Uterus (tissue), 2 donors: Measurements from ENCODE around the gene DCLK2.

Experiments used
- POLR2A ChIP-seq, 2 donors: fragments of 450-650 bp; IDR thresholded peaks; one replicate each; pipeline ENCODE4 v1.6.1; 2016; ENCODE audit warnings: antibody characterized with exemption in 2 of 2, mild to moderate bottlenecking in 1 of 2, moderate library complexity in 1 of 2
- TF ChIP-seq, protein P1 (sequence below), 4 experiments: fragments of 200-600 bp in 2 of 4; fragments of 450-650 bp in 2 of 4; sonication (generic) in 2 of 4; IDR thresholded peaks; one replicate each; pipeline ENCODE4 v1.5.1; 2016 to 2019; ENCODE audit warnings: antibody characterized with exemption in 4 of 4, mild to moderate bottlenecking in 2 of 4, moderate library complexity in 1 of 4

DNA sequence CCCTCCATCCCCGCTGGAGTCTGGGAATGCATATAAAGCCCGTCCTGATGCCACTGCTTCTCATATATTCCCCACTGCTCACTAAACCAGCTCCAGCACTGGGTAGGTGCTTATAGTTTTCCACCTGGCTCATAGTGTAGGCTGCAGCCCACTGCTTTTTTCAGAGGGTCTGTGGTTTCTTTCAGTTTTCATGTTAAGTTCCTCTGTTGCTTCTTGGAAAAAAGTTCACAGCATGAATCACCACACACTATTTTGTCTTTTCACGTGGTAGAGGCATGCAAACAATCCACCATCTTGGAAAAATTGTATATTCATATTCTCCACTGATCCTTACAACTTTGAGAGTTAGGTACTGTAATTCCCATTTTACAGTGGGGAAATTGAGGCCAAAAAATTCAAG lies 39.4 kb downstream of the DCLK2 start:
- TF ChIP-seq POLR2A (IDR thresholded peaks at IDR 0.05): no peak
- TF ChIP-seq, protein P1, sequence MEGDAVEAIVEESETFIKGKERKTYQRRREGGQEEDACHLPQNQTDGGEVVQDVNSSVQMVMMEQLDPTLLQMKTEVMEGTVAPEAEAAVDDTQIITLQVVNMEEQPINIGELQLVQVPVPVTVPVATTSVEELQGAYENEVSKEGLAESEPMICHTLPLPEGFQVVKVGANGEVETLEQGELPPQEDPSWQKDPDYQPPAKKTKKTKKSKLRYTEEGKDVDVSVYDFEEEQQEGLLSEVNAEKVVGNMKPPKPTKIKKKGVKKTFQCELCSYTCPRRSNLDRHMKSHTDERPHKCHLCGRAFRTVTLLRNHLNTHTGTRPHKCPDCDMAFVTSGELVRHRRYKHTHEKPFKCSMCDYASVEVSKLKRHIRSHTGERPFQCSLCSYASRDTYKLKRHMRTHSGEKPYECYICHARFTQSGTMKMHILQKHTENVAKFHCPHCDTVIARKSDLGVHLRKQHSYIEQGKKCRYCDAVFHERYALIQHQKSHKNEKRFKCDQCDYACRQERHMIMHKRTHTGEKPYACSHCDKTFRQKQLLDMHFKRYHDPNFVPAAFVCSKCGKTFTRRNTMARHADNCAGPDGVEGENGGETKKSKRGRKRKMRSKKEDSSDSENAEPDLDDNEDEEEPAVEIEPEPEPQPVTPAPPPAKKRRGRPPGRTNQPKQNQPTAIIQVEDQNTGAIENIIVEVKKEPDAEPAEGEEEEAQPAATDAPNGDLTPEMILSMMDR (IDR thresholded peaks at IDR 0.05): no peak
